Karpas-422 (cell line): ENCODE results near the gene CITED2. TPM values are rescaled to one million over a fixed set of nuclear protein-coding genes. Genes with fewer than 3 reads are reported as not detected.

Experiments
- DNase-seq: peaks from one replicate; pipeline ENCODE4 v3.0.0-alpha.2; 2015
- H2AFZ ChIP-seq: fragments of 200-600 bp; sonication (generic); 2 replicates; pipeline ENCODE4 v1.6.1; 2014; ENCODE audit warnings: antibody characterized with exemption, low read length, mixed read lengths
- H3K27ac ChIP-seq: fragments of 200-600 bp; sonication (generic); 2 replicates; pipeline ENCODE4 v1.5.1; 2014; ENCODE audit warnings: mild to moderate bottlenecking, low read length, moderate library complexity
- H3K27me3 ChIP-seq: fragments of 200-600 bp; sonication (generic); 2 replicates; pipeline ENCODE4 v1.6.1; 2014; ENCODE audit warnings: low read length, mixed read lengths
- H3K36me3 ChIP-seq: fragments of 200-600 bp; sonication (generic); 2 replicates; pipeline ENCODE4 v1.6.1; 2014; ENCODE audit warnings: low read length, mixed read lengths; ENCODE audit not compliant: insufficient read depth
- H3K4me1 ChIP-seq: fragments of 200-600 bp; sonication (generic); 2 replicates; pipeline ENCODE4 v1.6.1; 2014; ENCODE audit warnings: mild to moderate bottlenecking, low read length, mixed read lengths
- H3K4me2 ChIP-seq: fragments of 200-600 bp; sonication (generic); 2 replicates; pipeline ENCODE4 v1.6.1; 2014; ENCODE audit warnings: low read length, low read depth, mild to moderate bottlenecking; ENCODE audit not compliant: poor library complexity, severe bottlenecking
- H3K4me3 ChIP-seq: fragments of 200-600 bp; sonication (generic); 2 replicates; pipeline ENCODE4 v1.5.1; 2014; ENCODE audit warnings: mild to moderate bottlenecking, antibody characterized with exemption, low read length, mixed read lengths
- H3K79me2 ChIP-seq: fragments of 200-600 bp; sonication (generic); 2 replicates; pipeline ENCODE4 v1.6.1; 2014; ENCODE audit warnings: mild to moderate bottlenecking, low read length, mixed read lengths
- H3K9ac ChIP-seq: fragments of 200-600 bp; sonication (generic); 2 replicates; pipeline ENCODE4 v1.6.0; 2014; ENCODE audit warnings: low read length
- H3K9me2 ChIP-seq: fragments of 200-600 bp; sonication (generic), shearing (Covaris generic); replicated peaks from 2 replicates; pipeline ENCODE4 v1.6.0; 2014; ENCODE audit warnings: mild to moderate bottlenecking, low read length, moderate library complexity; ENCODE audit not compliant: insufficient read depth
- H3K9me3 ChIP-seq: fragments of 300-700, 200-600 bp; sonication (generic); 2 replicates; pipeline ENCODE4 v1.6.1; 2014; ENCODE audit warnings: low read length, mixed read lengths
- H4K20me1 ChIP-seq: fragments of 200-600 bp; sonication (generic); 2 replicates; pipeline ENCODE4 v1.6.1; 2014; ENCODE audit warnings: mild to moderate bottlenecking, antibody characterized with exemption, low read length, low read depth; ENCODE audit not compliant: insufficient read depth
- total RNA-seq: library from RNA; depleted of rRNA; stranded (reverse); fragments of >200 nt; shearing (Covaris generic); gene quantifications from 2 replicates; pipeline ENCODE4 v1.2.3, GENCODE V29; 2014; ENCODE audit warnings: low replicate concordance

Gene CITED2
- total RNA-seq, 1 experiment from 2014 or later: 67.7 TPM

DNA sequence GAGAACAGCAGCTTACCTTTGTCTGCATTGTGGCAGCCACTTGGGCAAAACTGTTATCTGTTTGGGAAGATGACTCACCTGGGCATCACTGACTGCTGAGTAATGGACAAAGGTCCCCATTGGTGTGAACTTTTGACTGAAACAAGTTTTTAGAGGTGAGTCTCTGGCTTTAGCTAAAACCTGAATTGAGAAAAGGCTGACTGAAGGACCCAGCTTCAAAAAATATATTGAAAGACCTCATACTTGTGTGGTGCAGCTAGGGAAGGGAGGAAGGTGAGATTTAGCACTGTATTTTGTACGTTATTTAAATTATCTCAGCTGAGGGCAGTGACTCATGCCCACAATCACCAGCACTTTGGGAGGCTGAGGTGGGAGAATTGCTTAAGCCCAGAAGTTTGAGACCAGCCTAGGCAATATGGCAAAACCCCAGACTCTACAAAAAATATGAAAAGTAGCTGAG, 4.5 kb upstream of the CITED2 start:
- H3K27me3 ChIP-seq: no peaks in the 10 kb centered on the region

DNA sequence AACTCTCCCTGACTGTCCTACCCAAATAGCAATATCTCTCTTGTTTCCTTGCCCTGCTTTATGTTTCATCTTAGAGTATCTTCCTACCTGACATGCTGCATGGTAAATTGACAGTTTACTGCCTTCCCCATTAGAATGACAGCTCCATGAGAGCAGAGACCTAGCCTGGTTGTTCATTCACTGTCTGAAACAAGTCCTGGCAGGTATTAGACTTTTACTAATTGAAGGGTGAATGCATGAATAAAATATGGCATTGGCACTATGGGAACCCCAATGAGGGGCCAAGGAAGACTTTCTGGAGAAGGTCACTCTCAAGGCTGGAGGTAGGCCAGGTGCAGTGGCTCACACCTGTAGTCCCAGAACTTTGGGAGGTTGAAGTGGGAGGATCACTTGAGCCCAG, 3.8 kb upstream of the CITED2 start:
- peaks cover 12% of the 10 kb centered on the region for H3K79me2 ChIP-seq
- DNase-seq: no peak
- no peaks in the 10 kb centered on the region for H3K27me3 ChIP-seq
- peaks cover 45% of the 10 kb centered on the region for H3K4me1 ChIP-seq
- peaks cover 10% of the 10 kb centered on the region; the same call in 1 of the 2 replicates for H4K20me1 ChIP-seq
- H3K9me3 ChIP-seq: no peaks in the 10 kb centered on the region
- H3K9me2 ChIP-seq: no peaks in the 10 kb centered on the region
- no peak overlapping the region for H3K4me2 ChIP-seq
- peaks cover 5% of the 10 kb centered on the region; the same call in 1 of the 2 replicates for H3K36me3 ChIP-seq
- H2AFZ ChIP-seq: no peak overlapping the region
- peak overlapping the region; percentile 34; the same call in 1 of the 2 replicates for H3K27ac ChIP-seq
- H3K4me3 ChIP-seq: no peak overlapping the region
- H3K9ac ChIP-seq: no peak overlapping the region

More for the DNA sequence above, 4.5 kb upstream of the CITED2 start:
- 0 out of 2 replicates have a peak overlapping the region, but pooled peaks have one; percentile 39 for H2AFZ ChIP-seq
- H3K9me2 ChIP-seq: no peaks in the 10 kb centered on the region
- H3K4me3 ChIP-seq: no peak overlapping the region
- H3K79me2 ChIP-seq: peaks cover 5% of the 10 kb centered on the region
- H4K20me1 ChIP-seq: peaks cover 4% of the 10 kb centered on the region; the same call in 1 of the 2 replicates
- H3K9ac ChIP-seq: no peak overlapping the region
- DNase-seq: no peak
- H3K9me3 ChIP-seq: no peaks in the 10 kb centered on the region
- H3K36me3 ChIP-seq: no peaks in the 10 kb centered on the region
- H3K4me1 ChIP-seq: peaks cover 45% of the 10 kb centered on the region
- H3K4me2 ChIP-seq: no peak overlapping the region
- peak overlapping the region; percentile 34 for H3K27ac ChIP-seq

DNA sequence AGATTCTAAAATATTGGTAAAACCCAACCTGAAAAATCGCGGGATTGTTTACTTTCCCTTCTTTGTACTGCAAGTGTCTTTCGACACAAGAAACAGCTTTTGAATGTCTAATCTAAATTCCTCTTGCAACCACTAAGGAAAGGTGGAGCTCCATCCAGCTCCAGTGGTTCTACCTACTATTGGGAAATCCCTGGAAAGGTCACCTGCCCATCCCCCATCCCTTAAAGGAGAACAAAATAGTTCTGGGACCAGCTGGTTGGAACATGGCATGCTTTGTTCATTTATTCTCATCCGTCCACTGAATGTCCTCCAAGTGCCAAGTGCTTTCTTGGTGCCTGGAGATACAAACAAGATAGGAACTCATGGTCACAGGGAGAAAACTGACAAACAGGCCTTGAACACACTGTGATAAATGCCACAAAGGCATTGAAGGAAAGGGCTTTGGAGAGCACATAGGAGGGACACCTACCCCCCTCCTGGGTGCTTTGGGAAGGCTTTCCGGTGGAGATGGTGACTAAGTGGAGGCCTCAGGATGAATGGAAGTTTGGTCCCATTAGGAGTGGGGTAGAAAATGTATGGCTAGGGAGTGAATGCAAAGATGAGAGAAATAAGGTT, 2.3 kb upstream of the CITED2 start:
- Histone ChIP-seq H3K4me3 (peak overlapping the region; percentile 96), H3K79me2 (peaks cover 25% of the 10 kb centered on the region), H3K27ac (peak overlapping the region; percentile 91), H3K9me3 (no peaks in the 10 kb centered on the region), H3K27me3 (no peaks in the 10 kb centered on the region), H3K4me2 (peak overlapping the region; percentile 83), H3K36me3 (peaks cover 17% of the 10 kb centered on the region), H4K20me1 (peaks cover 20% of the 10 kb centered on the region; the same call in 1 of the 2 replicates), H3K9me2 (no peaks in the 10 kb centered on the region), H3K4me1 (peaks cover 54% of the 10 kb centered on the region), H2AFZ (peak overlapping the region; percentile 86; the same call in 1 of the 2 replicates), H3K9ac (peak overlapping the region; percentile 96)
- DNase-seq: no peak

DNA sequence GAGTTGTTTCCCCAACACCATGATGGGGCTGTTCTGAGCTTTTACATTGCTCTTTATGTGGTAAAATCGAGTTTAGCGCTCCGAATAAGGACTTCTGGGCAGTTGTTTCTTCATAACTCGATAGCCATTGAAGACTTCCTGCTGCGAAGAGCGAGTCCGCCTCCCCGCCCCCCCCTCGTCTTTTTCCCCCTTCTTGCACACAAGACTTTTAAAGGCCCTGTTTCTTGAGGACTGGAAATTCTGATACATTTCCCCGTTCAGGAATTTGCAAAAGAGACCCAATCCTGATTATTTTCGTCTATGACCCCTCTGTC, 1.5 kb upstream of the CITED2 start:
- H3K79me2 ChIP-seq: peaks cover 29% of the 10 kb centered on the region
- H3K27ac ChIP-seq: peak overlapping the region; percentile 91
- H3K9me2 ChIP-seq: no peaks in the 10 kb centered on the region
- peak overlapping the region; percentile 83 for H3K4me2 ChIP-seq
- H3K9me3 ChIP-seq: no peaks in the 10 kb centered on the region
- H4K20me1 ChIP-seq: peaks cover 20% of the 10 kb centered on the region; the same call in 1 of the 2 replicates
- peak overlapping the region; percentile 96 for H3K9ac ChIP-seq
- H3K4me3 ChIP-seq: peak overlapping the region; percentile 96
- no peak for DNase-seq
- peaks cover 62% of the 10 kb centered on the region for H3K4me1 ChIP-seq
- H3K36me3 ChIP-seq: peaks cover 19% of the 10 kb centered on the region
- no peaks in the 10 kb centered on the region for H3K27me3 ChIP-seq
- H2AFZ ChIP-seq: peak overlapping the region; percentile 86

DNA sequence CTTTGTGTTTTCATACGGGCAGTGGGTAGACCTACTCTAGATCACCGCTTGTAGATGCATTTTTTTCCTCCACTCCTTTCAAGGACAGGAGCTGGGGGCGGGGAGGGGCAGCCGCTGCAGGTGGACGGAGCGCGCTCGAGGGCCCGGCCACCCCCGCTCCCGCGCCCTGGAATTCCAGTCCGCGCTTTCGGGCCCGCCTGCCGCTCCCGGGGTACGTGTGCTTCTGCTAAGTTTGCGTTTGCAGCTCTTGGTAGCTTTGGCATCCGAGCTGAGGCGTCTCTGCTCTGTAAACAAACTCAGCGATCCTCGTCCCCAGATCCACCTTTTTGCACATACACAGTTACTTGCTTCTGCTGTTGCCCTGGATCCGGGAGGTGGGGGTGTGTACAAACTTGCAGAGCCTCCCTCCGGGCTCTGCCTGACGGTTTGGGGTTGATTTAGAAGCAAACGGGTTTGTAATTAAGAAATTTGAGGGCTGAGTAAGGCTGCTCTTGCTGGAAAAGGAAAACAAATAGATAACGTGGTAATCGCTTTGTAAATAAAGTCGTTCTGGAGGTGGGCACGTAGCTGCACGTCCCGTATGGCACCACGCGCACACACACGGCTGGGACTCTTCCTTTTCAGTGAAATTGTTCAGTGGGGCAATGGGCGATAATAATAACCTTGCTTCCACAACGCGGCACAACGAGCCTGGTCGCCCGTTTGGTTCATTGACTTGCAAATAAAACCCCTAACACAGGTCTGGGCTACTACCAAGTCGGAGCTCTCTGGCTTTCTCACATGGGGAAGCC, 973 bp upstream of the CITED2 start:
- H3K27me3 ChIP-seq: no peaks in the 10 kb centered on the region
- H3K4me3 ChIP-seq: peak overlapping the region; percentile 96
- H3K4me1 ChIP-seq: peaks cover 66% of the 10 kb centered on the region
- peak overlapping the region; percentile 83 for H3K4me2 ChIP-seq
- DNase-seq: peak; percentile 97
- peak overlapping the region; percentile 91 for H3K27ac ChIP-seq
- peak overlapping the region; percentile 96 for H3K9ac ChIP-seq
- H2AFZ ChIP-seq: peak overlapping the region; percentile 95
- H3K9me3 ChIP-seq: no peaks in the 10 kb centered on the region
- peaks cover 20% of the 10 kb centered on the region; the same call in 1 of the 2 replicates for H4K20me1 ChIP-seq
- H3K79me2 ChIP-seq: peaks cover 29% of the 10 kb centered on the region
- no peaks in the 10 kb centered on the region for H3K9me2 ChIP-seq
- peaks cover 19% of the 10 kb centered on the region for H3K36me3 ChIP-seq

DNA sequence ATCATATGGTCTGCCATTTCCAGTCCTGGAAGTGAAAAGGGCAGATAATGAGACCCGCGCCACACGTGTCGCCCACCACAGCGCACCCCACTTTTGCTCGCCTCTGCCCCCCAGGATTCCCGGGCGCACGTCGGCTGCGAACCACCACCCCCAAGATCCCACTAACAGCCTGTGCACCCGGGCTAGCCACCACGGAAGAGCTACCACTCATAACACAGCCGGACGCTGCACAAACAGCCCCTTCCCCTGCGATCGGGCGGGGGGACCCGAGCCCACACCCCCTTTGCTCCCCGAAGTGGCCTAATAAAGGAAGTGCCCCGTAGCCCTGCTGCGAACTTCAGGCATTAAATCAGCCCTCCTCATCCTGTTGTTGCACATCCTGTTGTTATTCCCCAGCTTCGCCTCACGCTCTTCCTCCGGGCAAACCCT, 506 bp downstream of the CITED2 start:
- Histone ChIP-seq H3K9me2 (no peaks in the 10 kb centered on the region), H3K9me3 (no peaks in the 10 kb centered on the region), H4K20me1 (peaks cover 20% of the 10 kb centered on the region; the same call in 1 of the 2 replicates), H2AFZ (no peak overlapping the region), H3K4me3 (peak overlapping the region; percentile 96), H3K9ac (peak overlapping the region; percentile 96), H3K4me1 (peaks cover 68% of the 10 kb centered on the region), H3K36me3 (peaks cover 19% of the 10 kb centered on the region), H3K27me3 (no peaks in the 10 kb centered on the region), H3K4me2 (peak overlapping the region; percentile 83), H3K27ac (peak overlapping the region; percentile 91), H3K79me2 (peaks cover 29% of the 10 kb centered on the region)
- no peak for DNase-seq

DNA sequence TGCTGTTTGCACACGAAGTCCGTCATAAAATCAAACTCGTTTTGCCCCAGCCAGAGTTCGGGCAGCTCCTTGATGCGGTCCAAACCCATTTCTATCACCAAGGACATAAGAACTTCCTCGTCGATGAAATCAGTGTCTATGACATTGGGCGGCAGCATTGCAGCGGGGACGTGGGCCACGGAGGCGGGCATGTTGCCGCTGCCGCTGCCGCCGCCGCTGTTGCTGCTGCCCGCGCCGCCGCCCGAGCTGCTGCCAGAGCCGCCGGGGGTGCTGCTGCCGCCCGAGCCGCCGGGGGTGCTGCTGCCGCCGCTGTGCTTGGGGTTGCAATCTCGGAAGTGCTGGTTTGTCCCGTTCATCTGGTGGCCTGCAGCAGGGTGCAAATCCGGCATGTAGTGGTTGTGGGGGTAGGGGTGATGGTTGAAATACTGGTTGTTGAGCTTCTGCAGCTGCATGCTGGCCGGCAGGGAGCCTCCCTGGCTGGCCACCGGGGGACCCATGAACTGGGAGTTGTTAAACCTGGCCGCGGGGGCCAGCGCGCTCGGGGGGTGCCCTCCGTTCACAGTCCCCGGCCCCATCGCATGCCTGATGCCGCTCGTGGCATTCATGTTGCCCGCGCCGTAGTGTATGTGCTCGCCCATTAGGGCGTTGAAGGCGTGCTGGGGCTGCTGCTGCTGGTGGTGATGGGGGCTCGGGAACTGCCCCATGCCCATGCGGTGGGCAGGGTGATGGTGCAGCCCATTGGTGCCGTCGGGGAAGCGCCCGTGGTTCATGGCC, 1.1 kb downstream of the CITED2 start:
- DNase-seq: peak; percentile 86
- Histone ChIP-seq H3K4me3 (peak overlapping the region; percentile 96), H3K27me3 (no peaks in the 10 kb centered on the region), H3K9ac (peak overlapping the region; percentile 96), H3K4me1 (peaks cover 62% of the 10 kb centered on the region), H3K9me3 (no peaks in the 10 kb centered on the region), H2AFZ (no peak overlapping the region), H3K79me2 (peaks cover 29% of the 10 kb centered on the region), H3K27ac (peak overlapping the region; percentile 91), H3K4me2 (peak overlapping the region; percentile 83), H3K9me2 (no peaks in the 10 kb centered on the region), H4K20me1 (peaks cover 20% of the 10 kb centered on the region; the same call in 1 of the 2 replicates), H3K36me3 (peaks cover 19% of the 10 kb centered on the region)
